T-helper 2 cell treated with Interferon-gamma antibody and Interleukin-4, amounts not matched to agents 100 ng/mL and 5 ng/mL, for 36 hours (primary cell): ENCODE data around the gene ARHGAP26. TPM values are rescaled to one million over a fixed set of nuclear protein-coding genes. Genes with fewer than 3 reads are reported as not detected.

ENCODE experiments used
- intact Hi-C: fragments of 100-400 bp; cut with micrococcal nuclease; formaldehyde crosslinking; loops from one replicate; pipeline ENCODE4 v1.15.1; 2023
- total RNA-seq: library from RNA; stranded (reverse); gene quantifications from 2 replicates; pipeline ENCODE4 v1.2.3, GENCODE V29; 2022

ARHGAP26 gene
- total RNA-seq, 1 donor from 2014 or later: 24.7 TPM

GRCh38 chr5:143054480-143054941 lies 284.3 kb downstream of the ARHGAP26 start:
- intact Hi-C loops: no loop called here

- intact Hi-C loops: no loop called here
Measured at GRCh38 chr5:143055596-143056338, 285.6 kb downstream of the ARHGAP26 start.

GRCh38 chr5:143056339-143056704 lies 286.1 kb downstream of the ARHGAP26 start:
- intact Hi-C loops: no loop called here

- intact Hi-C loops: no loop called here
Measured at GRCh38 chr5:143056792-143057579, 286.8 kb downstream of the ARHGAP26 start.

GRCh38 chr5:143057580-143057999 lies 287.4 kb downstream of the ARHGAP26 start:
- intact Hi-C loops: no loop called here

- intact Hi-C loops: no loop called here
Measured at GRCh38 chr5:143059355-143059754, 289.2 kb downstream of the ARHGAP26 start.

GRCh38 chr5:143059976-143060765 lies 290.0 kb downstream of the ARHGAP26 start:
- intact Hi-C loops: no loop called here

- intact Hi-C loops: no loop called here
Measured at GRCh38 chr5:143061161-143061945, 291.2 kb downstream of the ARHGAP26 start.

- intact Hi-C loops: no loop called here
Measured at GRCh38 chr5:143062379-143062778, 292.2 kb downstream of the ARHGAP26 start.

- intact Hi-C loops: no loop called here
Measured at GRCh38 chr5:143063175-143063970, 293.2 kb downstream of the ARHGAP26 start.

GRCh38 chr5:143064218-143064641 lies 294.1 kb downstream of the ARHGAP26 start:
- intact Hi-C loops: no loop called here

GRCh38 chr5:143064676-143065075 lies 294.5 kb downstream of the ARHGAP26 start:
- intact Hi-C loops: no loop called here

- intact Hi-C loops: no loop called here
Measured at GRCh38 chr5:143065185-143065965, 295.2 kb downstream of the ARHGAP26 start.

- intact Hi-C loops: no loop called here
Measured at GRCh38 chr5:143065996-143066522, 295.9 kb downstream of the ARHGAP26 start.

- intact Hi-C loops: no loop called here
Measured at GRCh38 chr5:143066556-143067281, 296.5 kb downstream of the ARHGAP26 start.

GRCh38 chr5:143068712-143069111 lies 298.5 kb downstream of the ARHGAP26 start:
- intact Hi-C loops: no loop called here

GRCh38 chr5:143071927-143072326 lies 301.8 kb downstream of the ARHGAP26 start:
- intact Hi-C loops: no loop called here

- intact Hi-C loops: no loop called here
Measured at GRCh38 chr5:143072734-143073133, 302.6 kb downstream of the ARHGAP26 start.
